Umbilical cord (tissue), 2 donors: Measurements from ENCODE around the gene CCDC149. TPM values are rescaled to one million over a fixed set of nuclear protein-coding genes. Genes with fewer than 3 reads are reported as not detected.

Experiments
- DNase-seq: peaks from one replicate; pipeline ENCODE4 v3.0.0-alpha.2; 2015; ENCODE audit warnings: low spot score
- total RNA-seq: library from RNA; depleted of rRNA; stranded (reverse); fragments of >200 nt; gene quantifications from one replicate; pipeline ENCODE4 v1.2.3, GENCODE V29; 2014; ENCODE audit warnings: low replicate concordance; ENCODE audit not compliant: insufficient read depth

The CCDC149 gene
- total RNA-seq, 1 donor from 2014 or later = 17.8 TPM

DNA sequence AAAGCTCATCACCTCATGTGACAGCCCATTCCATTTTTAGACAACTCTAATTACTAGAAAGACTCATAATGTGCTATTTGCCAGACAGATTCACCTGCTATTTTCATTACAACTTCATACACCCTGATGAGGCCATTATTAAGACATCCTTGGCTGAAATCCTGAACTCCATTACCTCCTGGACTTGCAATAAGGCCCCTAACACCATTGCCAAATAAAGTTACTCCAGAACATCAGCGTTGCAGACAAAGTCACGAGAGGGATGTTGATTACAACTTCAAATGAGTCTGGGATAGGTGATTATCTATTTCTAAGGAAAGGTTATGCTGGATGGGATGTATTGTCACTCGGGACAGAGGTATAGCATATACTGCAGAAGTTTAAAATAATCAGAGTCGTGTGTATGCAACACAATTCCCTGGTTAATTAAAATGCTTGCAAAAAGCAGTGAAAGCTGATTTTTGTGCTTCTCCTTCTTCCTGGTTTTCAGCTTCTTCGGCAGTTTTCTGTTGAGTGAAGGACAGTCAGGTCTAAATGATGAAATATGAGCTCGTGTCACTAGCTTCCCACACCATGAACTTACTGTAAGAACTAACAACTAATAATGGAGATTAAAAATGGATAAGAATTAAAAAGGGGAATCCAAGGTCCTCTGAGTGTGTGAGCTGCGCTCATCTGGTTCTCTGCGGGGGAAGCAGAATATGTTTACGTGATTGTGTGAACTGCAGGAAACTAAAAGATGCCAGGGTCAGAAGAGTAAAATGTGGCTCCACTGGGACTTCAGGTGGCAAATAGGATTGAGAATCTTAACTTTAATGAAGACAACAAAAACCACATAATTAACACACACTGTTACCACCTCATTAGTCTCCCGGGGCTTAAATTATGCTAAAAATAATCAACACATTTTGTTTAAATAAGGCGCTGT, 135.0 kb downstream of the CCDC149 start:
- no peak for DNase-seq

GRCh38 chr4:24775750-24776149, 137.1 kb downstream of the CCDC149 start:
- no peak for DNase-seq

DNA sequence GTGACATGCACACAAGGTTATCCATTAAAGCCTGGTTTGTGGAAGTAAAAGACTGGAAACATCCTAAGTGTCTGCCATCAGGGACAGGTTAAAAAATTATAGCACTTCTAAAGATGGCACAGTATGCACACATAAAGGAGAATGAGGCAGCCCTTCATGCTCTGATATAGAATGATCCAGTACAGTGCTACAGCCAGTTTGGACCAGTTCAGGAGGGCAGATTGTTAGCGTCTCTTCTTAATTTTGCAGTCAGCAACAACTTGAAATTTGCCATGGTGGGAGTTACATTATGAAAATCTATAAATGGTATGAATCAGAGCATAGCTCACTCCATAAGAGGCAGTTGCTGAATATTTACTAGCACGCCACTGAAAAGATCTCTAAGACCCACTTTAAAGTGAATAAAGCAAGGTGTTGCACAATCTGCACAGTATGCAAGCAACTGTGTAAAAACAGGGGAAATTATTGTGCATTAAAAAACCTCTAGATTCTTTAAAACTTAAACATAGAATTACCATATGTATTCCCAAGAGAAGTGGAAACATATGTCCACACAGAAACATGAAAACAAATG, 137.7 kb downstream of the CCDC149 start:
- peak; percentile 54 for DNase-seq

- DNase-seq = no peak
Observed at GRCh38 chr4:24774452-24774851, 138.4 kb downstream of the CCDC149 start.

DNA sequence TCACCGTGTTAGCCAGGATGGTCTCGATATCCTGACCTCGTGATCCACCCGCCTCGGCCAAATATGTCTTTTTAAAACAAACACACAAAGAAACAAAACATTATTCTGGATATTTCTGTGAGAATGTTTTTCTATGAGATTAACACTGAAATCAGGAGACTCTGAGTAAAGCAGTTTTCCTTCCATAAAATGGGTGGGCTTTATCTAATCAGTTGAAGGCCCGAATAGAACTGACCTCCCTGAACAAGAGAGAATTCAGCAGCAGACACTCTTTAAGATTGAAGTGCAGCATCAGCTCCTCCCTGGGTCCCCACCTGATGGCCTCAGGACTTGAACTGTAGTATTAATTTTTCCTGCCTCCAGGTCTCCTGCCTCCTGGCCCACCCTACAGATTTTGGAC, 139.9 kb downstream of the CCDC149 start:
- DNase-seq = no peak

DNA sequence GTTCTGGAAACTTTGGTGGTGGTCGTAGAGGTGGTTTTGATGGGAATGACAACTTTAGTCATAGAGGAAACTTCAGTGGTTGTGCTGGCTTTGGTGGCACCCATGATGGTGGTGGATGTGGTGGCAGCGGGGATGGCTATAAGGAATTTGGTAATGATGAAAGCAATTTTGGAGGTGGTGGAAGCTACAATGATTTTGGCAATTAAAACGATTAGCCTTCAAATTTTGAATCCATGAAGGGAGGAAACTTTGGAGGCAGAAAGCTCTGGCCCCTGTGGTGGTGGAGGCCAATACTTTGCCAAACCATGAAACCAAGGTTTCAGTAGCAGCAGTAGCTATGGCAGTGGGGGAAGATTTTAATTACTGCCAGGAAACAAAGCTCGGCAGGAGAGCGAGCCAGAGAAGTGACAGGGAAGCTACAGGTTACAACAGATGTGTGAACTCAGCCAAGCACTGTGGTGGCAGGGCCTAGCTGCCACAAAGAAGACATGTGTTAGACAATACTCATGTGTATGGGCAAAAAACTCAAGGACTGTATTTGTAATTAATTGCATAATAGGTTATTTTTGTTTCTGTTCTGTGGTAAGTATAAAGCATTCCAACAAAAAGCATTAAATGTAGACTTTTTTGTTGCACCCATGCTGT, 140.7 kb downstream of the CCDC149 start:
- no peak for DNase-seq

- no peak for DNase-seq
Observed at GRCh38 chr4:24771241-24771640, 141.6 kb downstream of the CCDC149 start.

- DNase-seq = no peak
Observed at GRCh38 chr4:24770667-24771066, 142.2 kb downstream of the CCDC149 start.

DNA sequence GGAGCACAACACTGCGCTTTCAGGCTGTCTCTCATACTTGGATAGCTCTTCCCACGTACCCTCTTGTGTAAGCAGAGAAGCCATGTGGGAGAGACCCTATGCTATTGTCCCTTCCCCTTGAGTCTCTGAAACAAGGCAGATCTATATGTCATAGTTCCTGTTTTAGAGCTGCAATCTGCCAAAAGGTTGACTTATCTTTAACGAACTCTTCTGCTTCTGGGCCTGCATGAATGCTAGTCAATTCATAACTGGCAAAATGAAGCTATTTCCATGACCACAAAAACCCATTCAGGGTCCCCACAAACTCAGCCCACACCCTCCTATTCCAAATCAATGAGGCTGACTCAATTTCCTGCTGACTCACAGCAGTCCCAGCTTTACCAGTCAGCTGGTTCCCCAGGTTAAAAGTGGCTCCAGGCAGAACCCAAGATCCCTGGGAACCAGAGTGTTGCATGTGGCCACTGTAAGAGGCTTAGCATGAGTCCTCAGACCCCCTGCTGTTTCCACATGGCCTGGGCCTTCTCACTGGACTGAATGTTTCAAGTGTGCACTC, 142.7 kb downstream of the CCDC149 start:
- DNase-seq = no peak

DNA sequence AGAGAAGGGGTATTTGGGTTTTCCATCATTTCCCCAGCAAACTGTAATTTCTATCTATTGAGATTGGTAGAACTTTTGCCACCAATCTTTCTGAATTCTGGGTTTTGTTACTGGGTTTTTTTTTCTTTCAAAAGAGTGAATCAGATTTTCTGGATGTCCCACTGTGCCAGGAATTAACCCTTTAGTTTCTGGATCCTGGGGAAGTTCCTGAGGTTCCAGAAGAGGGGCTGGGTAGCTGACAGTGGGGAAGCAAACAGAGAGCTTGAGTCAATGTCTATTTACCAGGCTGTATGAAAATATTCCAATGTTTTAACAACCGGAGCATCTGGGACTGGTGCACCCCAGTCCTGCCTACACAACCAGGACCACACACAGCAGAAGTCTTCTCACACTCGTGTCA, 143.3 kb downstream of the CCDC149 start:
- no peak for DNase-seq

DNA sequence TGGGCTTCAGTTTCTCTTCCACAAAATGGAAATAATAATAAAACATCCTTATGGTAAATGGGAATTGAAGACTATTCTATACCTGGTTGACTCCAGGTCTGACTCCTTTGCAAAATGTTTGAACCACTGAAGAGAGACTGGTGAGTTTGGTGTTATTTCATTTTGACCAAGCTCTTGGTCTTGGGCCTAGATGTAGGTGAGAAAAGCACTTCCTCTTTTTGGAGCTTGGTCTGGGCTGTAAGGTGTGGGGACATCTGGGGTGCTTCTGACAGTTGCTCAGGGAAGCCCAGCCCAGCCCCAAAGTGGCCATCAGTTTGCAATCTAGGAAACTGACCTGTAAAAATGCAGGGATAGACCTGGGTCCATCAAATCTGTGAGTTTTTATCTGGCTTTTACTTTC, 144.2 kb downstream of the CCDC149 start:
- no peak for DNase-seq

- DNase-seq = no peak
Observed at GRCh38 chr4:24768006-24768405, 144.8 kb downstream of the CCDC149 start.

GRCh38 chr4:24765376-24765988, 147.4 kb downstream of the CCDC149 start:
- no peak for DNase-seq

DNA sequence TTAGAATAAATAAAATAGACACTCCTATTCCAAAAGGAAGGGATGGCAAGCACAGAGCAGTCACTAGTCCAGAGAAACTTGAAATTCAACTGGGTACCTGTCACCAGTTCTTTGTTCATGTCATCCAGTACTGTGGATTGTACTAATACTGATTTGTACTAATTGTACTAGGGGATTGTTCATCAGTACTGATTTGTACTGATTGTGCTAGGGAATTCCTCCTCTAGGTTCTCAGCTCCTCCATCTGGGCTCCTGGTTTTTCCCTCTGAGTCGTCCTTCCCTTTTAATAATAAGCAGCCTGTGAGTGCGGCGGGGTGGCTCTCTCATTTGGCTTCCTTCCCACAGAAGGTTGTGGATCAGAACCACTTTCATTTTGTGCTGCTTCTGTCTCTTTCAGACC, 148.5 kb downstream of the CCDC149 start:
- DNase-seq = no peak

DNA sequence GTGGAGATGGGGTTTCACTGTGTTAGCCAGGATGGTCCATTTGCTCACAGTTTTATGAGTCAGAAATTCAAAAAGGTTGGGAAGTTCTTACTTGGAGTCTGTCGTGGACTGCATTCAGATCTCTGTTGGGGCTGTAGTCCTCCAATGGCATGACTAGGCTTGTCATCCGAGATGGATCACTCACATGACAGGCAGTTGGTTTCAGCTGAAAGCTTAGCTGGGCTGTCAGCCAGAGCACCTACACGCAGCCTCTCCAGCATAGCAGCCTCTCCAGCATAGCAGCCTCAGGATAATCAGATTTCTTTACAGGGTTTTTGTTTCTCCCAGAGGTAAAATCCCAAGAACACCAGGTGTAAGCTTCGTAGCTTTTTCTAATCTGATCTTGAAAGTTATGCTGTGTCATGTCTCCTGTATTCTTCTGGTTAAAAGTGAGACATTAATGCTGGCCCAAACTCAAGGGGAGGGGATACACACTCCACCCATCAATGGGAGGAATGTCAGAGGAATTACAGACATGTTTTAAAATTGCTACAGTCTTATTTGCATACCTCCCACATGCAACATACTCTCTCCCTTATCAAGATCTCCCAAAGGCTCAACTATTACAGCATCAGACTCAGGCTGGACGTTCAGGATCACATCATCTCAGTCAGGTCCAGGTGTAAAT, 149.1 kb downstream of the CCDC149 start:
- DNase-seq = peak; percentile 55

Other genes with a start within 250 kb of the CCDC149 start
- gene SOD3, start 117.5 kb downstream of the CCDC149 start, total RNA-seq = 10.4 TPM
- gene LGI2, start 117.9 kb upstream of the CCDC149 start, total RNA-seq = 2.9 TPM
- gene SEPSECS, start 247.4 kb upstream of the CCDC149 start, total RNA-seq = 42.4 TPM